Skeletal muscle tissue (tissue), 4 donors: ENCODE results near the gene CDH1. TPM values are rescaled to one million over a fixed set of nuclear protein-coding genes. Genes with fewer than 3 reads are reported as not detected.

ENCODE experiments used
- H3K27ac ChIP-seq: one replicate; pipeline ENCODE4 v1.7.0; 2013; ENCODE audit warnings: mild to moderate bottlenecking, low read depth, low read length, inconsistent platforms
- H3K27me3 ChIP-seq, 3 donors: one replicate each; pipeline ENCODE4 v1.7.0; 2013; ENCODE audit warnings: low read length in 3 of 3; ENCODE audit not compliant: control insufficient read depth in 3 of 3, insufficient read depth in 3 of 3
- H3K36me3 ChIP-seq, 3 donors: one replicate each; pipeline ENCODE4 v1.7.0; 2013; ENCODE audit warnings: low read length in 3 of 3; ENCODE audit not compliant: control insufficient read depth in 3 of 3, insufficient read depth in 3 of 3
- H3K4me1 ChIP-seq, 3 donors: one replicate each; pipeline ENCODE4 v1.7.0; 2013; ENCODE audit warnings: low read length in 3 of 3, mild to moderate bottlenecking in 3 of 3; ENCODE audit not compliant: control insufficient read depth in 3 of 3, insufficient read depth in 3 of 3
- H3K4me3 ChIP-seq, 3 donors: one replicate each; pipeline ENCODE4 v1.7.0; 2013; ENCODE audit warnings: low read length in 3 of 3
- H3K9ac ChIP-seq, 3 donors: one replicate each; pipeline ENCODE4 v1.7.0; 2013; ENCODE audit warnings: low read length in 3 of 3, mild to moderate bottlenecking in 3 of 3, moderate library complexity in 2 of 3, low read depth in 1 of 3
- H3K9me3 ChIP-seq, 3 donors: one replicate each; pipeline ENCODE4 v1.7.0; 2013; ENCODE audit warnings: low read length in 3 of 3; ENCODE audit not compliant: control insufficient read depth in 3 of 3
- total RNA-seq: library from RNA; depleted of rRNA; stranded (reverse); fragments of >200 nt; gene quantifications from one replicate; pipeline ENCODE4 v1.2.3, GENCODE V29; 2014
- donor health status: Osteomylitis.

Gene CDH1
- total RNA-seq, 1 donor from 2014 or later, result 3.7 TPM

GRCh38 chr16:68774982-68775634 lies 38.0 kb downstream of the CDH1 start:
- Histone ChIP-seq H3K9me3 (no peaks in the 10 kb centered on the region), H3K27me3 (peaks cover 0 to 7% (median 0%) of the 10 kb centered on the region in 3 donors), H3K36me3 (no peaks in the 10 kb centered on the region), H3K4me3 (no peak overlapping the region), H3K9ac (no peak overlapping the region), H3K4me1 (no peaks in the 10 kb centered on the region), H3K27ac (no peak overlapping the region)

DNA sequence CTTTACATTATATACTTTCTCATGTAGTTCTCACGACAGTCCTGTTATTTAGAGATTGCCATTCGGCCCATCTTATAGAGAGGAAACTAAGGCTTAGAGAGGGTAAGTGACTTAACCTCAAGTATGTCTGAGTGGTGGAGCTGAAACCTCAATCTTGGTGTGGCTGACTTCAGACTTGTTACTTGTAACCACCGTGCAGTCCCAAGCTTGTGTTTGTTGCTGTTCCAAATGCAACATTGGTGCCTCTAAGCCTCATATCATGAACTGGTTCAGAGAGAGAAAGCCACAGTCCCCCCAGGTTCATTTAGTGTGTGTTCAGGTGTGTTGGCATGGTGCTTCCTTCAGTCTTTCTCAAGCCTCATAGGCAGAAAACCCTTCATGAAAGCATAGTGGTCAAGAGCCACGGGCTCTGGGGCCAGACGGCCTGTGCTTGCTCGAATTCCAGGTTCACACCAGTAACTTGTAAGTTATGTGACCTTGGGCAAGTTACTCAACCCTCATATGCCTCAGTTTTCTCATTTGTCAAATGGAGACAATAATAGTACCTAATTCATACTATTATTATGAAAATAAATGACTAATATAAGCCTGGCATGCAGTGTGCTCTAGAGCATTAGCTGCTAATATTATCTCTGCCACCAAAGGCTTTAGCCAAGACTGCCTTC lies 39.9 kb downstream of the CDH1 start:
- H3K4me3 ChIP-seq, result no peak overlapping the region
- H3K9me3 ChIP-seq, result no peaks in the 10 kb centered on the region
- H3K36me3 ChIP-seq, result no peaks in the 10 kb centered on the region
- H3K9ac ChIP-seq, result no peak overlapping the region
- H3K4me1 ChIP-seq, result no peaks in the 10 kb centered on the region
- H3K27ac ChIP-seq, result no peak overlapping the region
- H3K27me3 ChIP-seq, result peaks cover 0 to 7% (median 0%) of the 10 kb centered on the region in 3 donors

DNA sequence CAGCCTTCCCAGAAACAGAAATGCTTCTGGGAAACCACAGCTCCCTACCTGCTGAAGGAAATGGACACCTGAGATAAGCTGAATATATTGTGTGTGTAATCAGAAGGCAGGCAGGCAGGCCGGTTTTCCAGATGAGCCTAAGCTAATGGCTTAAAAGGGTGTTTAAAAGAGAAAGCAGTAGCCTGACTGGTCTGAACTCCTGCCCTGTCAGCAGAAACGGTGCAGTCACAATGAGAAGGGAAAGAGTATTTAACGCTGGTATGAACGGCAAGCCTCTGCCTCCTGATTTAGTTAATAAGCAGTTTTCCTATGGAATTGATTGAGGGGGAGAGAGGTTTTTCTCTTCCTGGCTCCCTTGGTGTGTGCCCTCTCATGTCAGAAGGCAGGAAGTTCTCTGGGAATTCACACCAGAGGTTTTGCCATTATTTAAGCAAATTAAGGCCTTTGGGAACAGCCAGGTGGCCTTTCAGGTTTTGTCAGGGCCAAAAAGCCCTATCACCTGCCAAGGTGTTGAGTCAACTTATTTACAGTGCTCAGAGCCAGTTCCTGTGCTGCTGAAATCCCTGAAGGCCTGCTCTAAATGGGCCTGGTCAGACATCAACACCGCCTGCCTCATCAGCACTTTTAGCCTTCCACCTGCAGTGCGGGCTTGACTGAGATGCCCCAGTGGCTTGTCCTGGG lies 41.6 kb downstream of the CDH1 start:
- no peaks in the 10 kb centered on the region for H3K36me3 ChIP-seq
- H3K4me3 ChIP-seq, result no peak overlapping the region
- no peak overlapping the region for H3K27ac ChIP-seq
- H3K4me1 ChIP-seq, result no peaks in the 10 kb centered on the region
- H3K9me3 ChIP-seq, result no peaks in the 10 kb centered on the region
- H3K27me3 ChIP-seq, result peaks cover 0 to 8% (median 0%) of the 10 kb centered on the region in 3 donors
- no peak overlapping the region for H3K9ac ChIP-seq

DNA sequence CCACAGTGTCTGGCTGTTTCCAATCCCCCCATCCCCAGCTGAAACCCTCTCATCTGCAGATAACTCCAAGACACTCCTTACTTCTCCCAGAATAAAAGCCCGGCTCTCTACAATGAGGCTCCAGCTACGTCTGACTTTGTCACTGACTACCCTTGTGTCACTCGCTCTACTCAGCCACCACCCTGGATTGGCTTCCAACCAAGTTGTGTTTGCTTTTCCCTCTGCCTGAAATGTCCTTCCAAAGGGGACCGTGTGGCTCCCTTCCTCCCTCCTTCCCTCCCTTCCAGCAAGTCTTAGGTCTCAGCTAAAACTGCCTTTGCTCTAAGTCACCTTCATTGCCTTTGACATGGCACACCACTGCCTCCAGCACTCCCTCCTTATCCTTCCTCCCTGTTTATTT lies 42.8 kb downstream of the CDH1 start:
- Histone ChIP-seq H3K27ac (no peak overlapping the region), H3K4me3 (no peak overlapping the region), H3K27me3 (peaks cover 0 to 8% (median 0%) of the 10 kb centered on the region in 3 donors)

DNA sequence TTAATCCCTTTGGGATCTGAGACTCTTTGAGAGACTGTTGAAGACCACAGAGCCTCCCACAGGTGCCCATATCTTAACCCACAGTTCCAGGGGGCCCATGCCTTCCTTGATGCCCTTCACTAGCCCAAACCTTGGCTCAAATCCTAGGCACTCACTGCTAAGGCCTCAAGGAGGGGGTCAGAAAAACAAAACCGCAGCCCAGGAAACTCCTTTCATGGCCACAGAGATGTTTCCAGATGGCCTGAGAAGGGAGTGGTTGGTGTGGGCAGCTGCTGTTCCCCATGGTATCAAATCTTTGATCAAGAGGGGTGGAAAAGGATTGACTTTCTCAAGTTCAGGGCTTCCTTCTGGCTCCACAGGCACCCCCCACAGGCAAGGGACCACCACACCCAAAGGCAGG lies 44.7 kb downstream of the CDH1 start:
- Histone ChIP-seq H3K9me3 (no peaks in the 10 kb centered on the region), H3K9ac (no peak overlapping the region), H3K4me3 (no peak overlapping the region), H3K36me3 (no peaks in the 10 kb centered on the region), H3K27ac (no peak overlapping the region), H3K4me1 (no peaks in the 10 kb centered on the region), H3K27me3 (peaks cover 0 to 8% (median 0%) of the 10 kb centered on the region in 3 donors)

More for the DNA sequence above, 42.8 kb downstream of the CDH1 start:
- Histone ChIP-seq H3K36me3 (no peaks in the 10 kb centered on the region), H3K9me3 (no peaks in the 10 kb centered on the region), H3K9ac (no peak overlapping the region), H3K4me1 (no peaks in the 10 kb centered on the region)

DNA sequence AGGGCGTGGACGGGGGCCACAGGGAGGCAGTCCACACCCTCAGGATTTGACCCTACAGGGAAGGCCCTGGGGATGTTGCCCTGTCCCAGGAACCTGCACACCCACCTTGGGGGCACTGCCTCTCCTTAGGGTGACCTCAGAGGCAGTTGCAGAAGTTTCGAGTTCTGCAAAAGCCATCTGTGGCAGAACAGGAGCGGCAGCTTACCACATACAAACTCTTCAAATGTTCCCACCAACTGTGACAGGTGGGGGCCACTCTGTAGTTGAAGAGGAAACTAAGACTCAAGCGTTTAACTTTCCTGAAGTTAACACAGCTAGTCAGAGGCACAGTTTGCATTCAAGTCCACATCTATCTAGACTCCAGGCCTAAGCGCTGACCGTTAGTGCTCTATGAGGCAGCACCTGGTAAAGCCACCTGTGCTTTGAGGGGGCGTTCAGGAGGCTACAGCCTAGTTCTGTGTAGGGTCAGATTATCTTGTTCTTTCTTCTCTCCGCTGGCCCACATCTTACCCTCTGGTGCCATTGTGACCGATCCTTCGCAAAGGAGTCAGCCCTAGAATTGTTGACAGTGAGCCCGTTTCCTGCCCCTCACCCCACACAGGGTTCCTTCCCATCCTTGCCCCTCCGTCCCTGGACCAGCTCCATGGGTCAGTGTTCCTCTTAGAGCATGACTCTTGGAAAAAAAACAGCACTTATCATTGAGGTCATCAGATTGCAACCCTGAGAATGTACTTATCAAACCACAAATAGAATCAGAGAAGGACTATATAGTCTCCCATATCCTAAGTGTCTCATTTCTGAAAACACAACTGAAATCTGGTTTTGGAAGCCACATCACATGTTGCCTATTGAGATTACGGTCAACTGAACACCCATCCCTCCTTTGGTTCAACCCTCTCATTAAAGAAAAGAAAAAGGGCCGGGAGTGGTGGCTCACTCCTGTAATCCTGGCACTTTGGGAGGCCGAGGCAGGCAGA lies 45.4 kb downstream of the CDH1 start:
- H3K36me3 ChIP-seq, result no peaks in the 10 kb centered on the region
- no peaks in the 10 kb centered on the region for H3K9me3 ChIP-seq
- H3K27ac ChIP-seq, result no peak overlapping the region
- H3K27me3 ChIP-seq, result peaks cover 0 to 8% (median 0%) of the 10 kb centered on the region in 3 donors
- H3K9ac ChIP-seq, result no peak overlapping the region
- no peak overlapping the region for H3K4me3 ChIP-seq
- H3K4me1 ChIP-seq, result no peaks in the 10 kb centered on the region

DNA sequence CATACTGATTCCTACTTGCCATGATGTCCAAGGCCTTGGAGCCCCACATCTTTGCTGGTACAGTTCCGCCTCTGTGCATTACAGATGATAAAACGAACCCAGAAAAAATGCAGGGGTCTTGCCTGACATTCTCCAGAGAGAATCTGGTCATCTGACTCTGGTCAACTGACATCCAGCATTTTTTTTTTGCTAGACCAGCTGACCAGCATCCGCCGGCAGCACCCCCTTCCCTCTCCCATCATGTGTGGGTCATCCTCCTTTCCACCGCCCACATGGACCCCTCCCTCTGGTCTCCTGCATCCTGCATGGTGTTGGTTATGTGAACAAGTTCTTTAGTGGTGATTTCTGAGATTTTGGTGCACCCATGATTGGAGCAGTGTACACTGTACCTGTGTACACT lies 47.1 kb downstream of the CDH1 start:
- H3K27ac ChIP-seq, result no peak overlapping the region
- no peaks in the 10 kb centered on the region for H3K9me3 ChIP-seq
- no peak overlapping the region for H3K4me3 ChIP-seq
- no peaks in the 10 kb centered on the region for H3K36me3 ChIP-seq
- no peaks in the 10 kb centered on the region for H3K4me1 ChIP-seq
- no peak overlapping the region for H3K9ac ChIP-seq
- peaks cover 0 to 8% (median 0%) of the 10 kb centered on the region in 3 donors for H3K27me3 ChIP-seq

DNA sequence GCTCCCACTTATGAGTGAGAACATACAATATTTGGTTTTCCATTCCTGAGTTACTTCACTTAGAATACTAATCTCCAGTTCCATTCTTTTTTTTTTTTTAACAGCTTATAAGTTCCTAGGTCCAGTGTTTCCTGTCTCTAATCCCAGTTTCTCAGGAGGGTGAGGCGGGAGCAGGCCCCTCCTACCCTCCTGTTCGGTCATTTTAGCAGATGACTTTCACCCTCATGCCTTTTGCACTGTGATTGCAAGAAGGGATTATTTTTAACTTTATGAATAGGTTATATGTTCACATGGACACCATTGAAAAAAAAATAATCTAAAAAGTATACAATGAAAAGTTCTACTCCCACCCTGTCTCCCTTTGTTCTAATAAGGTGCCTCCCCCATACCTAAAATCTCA lies 47.6 kb downstream of the CDH1 start:
- Histone ChIP-seq H3K9ac (no peak overlapping the region), H3K27me3 (peaks cover 0 to 8% (median 0%) of the 10 kb centered on the region in 3 donors), H3K4me3 (no peak overlapping the region)

DNA sequence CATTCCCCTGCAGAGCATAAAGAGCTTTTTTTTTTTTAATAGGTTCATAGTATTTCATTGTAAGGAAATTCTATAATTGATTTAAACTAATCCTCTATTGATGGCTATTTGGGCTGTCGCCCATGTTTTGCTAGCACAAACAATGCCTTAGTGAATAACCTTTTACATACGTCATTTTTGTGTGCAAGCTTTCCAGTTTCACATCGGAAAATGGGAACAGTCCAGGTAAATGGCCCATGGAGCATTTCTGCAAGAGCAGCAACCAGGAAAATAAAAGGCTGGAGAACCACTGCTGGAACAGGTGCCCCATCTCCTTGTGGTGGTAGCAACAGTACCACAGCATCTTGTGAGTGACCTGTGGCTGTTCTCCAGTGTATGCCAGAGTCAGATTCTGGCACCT lies 48.6 kb downstream of the CDH1 start:
- Histone ChIP-seq H3K27ac (no peak overlapping the region), H3K27me3 (peaks cover 0 to 8% (median 0%) of the 10 kb centered on the region in 3 donors), H3K4me3 (no peak overlapping the region), H3K9me3 (no peaks in the 10 kb centered on the region), H3K4me1 (no peaks in the 10 kb centered on the region), H3K9ac (no peak overlapping the region), H3K36me3 (no peaks in the 10 kb centered on the region)

More for the DNA sequence above, 47.6 kb downstream of the CDH1 start:
- no peaks in the 10 kb centered on the region for H3K4me1 ChIP-seq
- no peak overlapping the region for H3K27ac ChIP-seq
- no peaks in the 10 kb centered on the region for H3K9me3 ChIP-seq
- no peaks in the 10 kb centered on the region for H3K36me3 ChIP-seq
